PC-3 (cell line): ENCODE measurements around the gene TSEN54.

Experiments used
- EZH2 ChIP-seq: fragments of 300-600 bp; sonication (generic); IDR thresholded peaks from one replicate; pipeline ENCODE4 v1.6.1; 2017; ENCODE audit warnings: antibody characterized with exemption, mild to moderate bottlenecking, low read length; ENCODE audit not compliant: unreplicated experiment
- EZH2phosphoT487 ChIP-seq: fragments of 300-600 bp; sonication (generic); IDR thresholded peaks from 2 replicates; pipeline ENCODE4 v1.6.1; 2018; ENCODE audit warnings: mild to moderate bottlenecking, antibody characterized with exemption, low read length, borderline replicate concordance
- TF ChIP-seq, protein P1 (sequence below): fragments of 300-600 bp; sonication (generic); conservative IDR thresholded peaks from 2 replicates; pipeline ENCODE4 v1.5.1; 2017; ENCODE audit warnings: antibody characterized with exemption, low read depth, mild to moderate bottlenecking, low read length

DNA sequence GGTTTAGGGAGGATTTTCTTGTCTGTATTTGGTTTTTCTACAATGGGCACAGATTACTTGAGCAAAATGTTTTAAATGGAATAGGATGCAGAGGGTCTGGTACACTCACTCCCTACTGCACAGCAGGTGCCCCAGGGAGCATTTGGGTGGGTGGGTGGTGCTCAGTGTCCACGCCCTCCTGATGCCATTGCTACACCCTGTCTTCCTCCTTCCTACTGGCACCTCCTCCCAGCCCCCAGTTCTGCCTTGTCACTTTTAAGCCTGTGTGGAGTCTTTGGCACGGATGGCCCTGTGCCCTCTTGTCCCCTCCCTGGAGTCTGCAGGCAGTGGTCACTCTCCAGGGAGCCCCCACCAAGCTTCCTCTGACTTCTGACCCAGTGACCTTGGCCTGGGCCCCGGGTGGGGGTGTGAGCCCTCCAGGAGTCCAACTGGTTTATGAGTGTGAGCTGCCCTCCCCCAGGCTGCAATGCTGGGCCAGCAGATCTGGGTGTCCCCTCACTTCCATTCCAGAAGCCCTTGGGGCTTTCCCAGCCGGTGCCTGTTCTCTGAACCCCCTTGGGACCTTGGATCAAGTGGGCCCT lies 24.7 kb downstream of the TSEN54 start:
- TF ChIP-seq, protein P1, sequence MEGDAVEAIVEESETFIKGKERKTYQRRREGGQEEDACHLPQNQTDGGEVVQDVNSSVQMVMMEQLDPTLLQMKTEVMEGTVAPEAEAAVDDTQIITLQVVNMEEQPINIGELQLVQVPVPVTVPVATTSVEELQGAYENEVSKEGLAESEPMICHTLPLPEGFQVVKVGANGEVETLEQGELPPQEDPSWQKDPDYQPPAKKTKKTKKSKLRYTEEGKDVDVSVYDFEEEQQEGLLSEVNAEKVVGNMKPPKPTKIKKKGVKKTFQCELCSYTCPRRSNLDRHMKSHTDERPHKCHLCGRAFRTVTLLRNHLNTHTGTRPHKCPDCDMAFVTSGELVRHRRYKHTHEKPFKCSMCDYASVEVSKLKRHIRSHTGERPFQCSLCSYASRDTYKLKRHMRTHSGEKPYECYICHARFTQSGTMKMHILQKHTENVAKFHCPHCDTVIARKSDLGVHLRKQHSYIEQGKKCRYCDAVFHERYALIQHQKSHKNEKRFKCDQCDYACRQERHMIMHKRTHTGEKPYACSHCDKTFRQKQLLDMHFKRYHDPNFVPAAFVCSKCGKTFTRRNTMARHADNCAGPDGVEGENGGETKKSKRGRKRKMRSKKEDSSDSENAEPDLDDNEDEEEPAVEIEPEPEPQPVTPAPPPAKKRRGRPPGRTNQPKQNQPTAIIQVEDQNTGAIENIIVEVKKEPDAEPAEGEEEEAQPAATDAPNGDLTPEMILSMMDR: no peak
- TF ChIP-seq EZH2 (no peak), EZH2phosphoT487 (no peak)
